Mesendoderm (in vitro differentiated cells): ENCODE measurements around the gene NIPAL1.

Experiments used
- DNase-seq: peaks from one replicate; pipeline ENCODE4 v3.0.0; 2013
- H2AK5ac ChIP-seq: 2 replicates; pipeline ENCODE4 v1.6.1; 2013; ENCODE audit warnings: low read length, inconsistent platforms
- H2BK120ac ChIP-seq: 2 replicates; pipeline ENCODE4 v1.6.1; 2013; ENCODE audit warnings: low read depth, mild to moderate bottlenecking, low read length, moderate library complexity, mixed read lengths
- H2BK15ac ChIP-seq: replicated peaks from 2 replicates; pipeline ENCODE4 v1.6.1; 2013; ENCODE audit warnings: low read depth, mild to moderate bottlenecking, moderate library complexity
- H2BK5ac ChIP-seq: 2 replicates; pipeline ENCODE4 v1.6.1; 2013; ENCODE audit warnings: low read length, inconsistent platforms
- H3K18ac ChIP-seq: 2 replicates; pipeline ENCODE4 v1.6.1; 2013; ENCODE audit warnings: mild to moderate bottlenecking, low read length, mixed read lengths
- H3K23ac ChIP-seq: one replicate; pipeline ENCODE4 v1.6.1; 2013; ENCODE audit warnings: low read length
- H3K27ac ChIP-seq: 2 replicates; pipeline ENCODE4 v1.5.1; 2013; ENCODE audit warnings: low read depth, mild to moderate bottlenecking, inconsistent platforms, low read length, moderate library complexity
- H3K27me3 ChIP-seq: 2 replicates; pipeline ENCODE4 v1.6.1; 2013; ENCODE audit warnings: low read length, control low read depth, mild to moderate bottlenecking, inconsistent platforms; ENCODE audit not compliant: insufficient read depth, poor library complexity
- H3K36me3 ChIP-seq: 2 replicates; pipeline ENCODE4 v1.6.1; 2013; ENCODE audit warnings: low read length, inconsistent platforms; ENCODE audit not compliant: control insufficient read depth, insufficient read depth
- H3K4ac ChIP-seq: one replicate; pipeline ENCODE4 v1.6.1; 2013; ENCODE audit warnings: low read depth, mild to moderate bottlenecking, low read length, moderate library complexity
- H3K4me1 ChIP-seq: 2 replicates; pipeline ENCODE4 v1.6.1; 2013; ENCODE audit warnings: low read depth, low read length, inconsistent platforms; ENCODE audit not compliant: control insufficient read depth
- H3K4me2 ChIP-seq: 2 replicates; pipeline ENCODE4 v1.6.1; 2013; ENCODE audit warnings: low read length
- H3K4me3 ChIP-seq: 2 replicates; pipeline ENCODE4 v1.5.1; 2013; ENCODE audit warnings: mild to moderate bottlenecking, low read length
- H3K56ac ChIP-seq: one replicate; pipeline ENCODE4 v1.6.1; 2013; ENCODE audit warnings: low read length
- H3K79me1 ChIP-seq: 2 replicates; pipeline ENCODE4 v1.6.1; 2013; ENCODE audit warnings: low read length, inconsistent platforms
- H3K79me2 ChIP-seq: 2 replicates; pipeline ENCODE4 v1.6.1; 2013; ENCODE audit warnings: mild to moderate bottlenecking, low read length; ENCODE audit not compliant: control insufficient read depth, insufficient read depth
- H3K9ac ChIP-seq: 2 replicates; pipeline ENCODE4 v1.6.1; 2013; ENCODE audit warnings: low read length, inconsistent platforms
- H4K5ac ChIP-seq: one replicate; pipeline ENCODE4 v1.6.1; 2013; ENCODE audit warnings: low read length
- H4K8ac ChIP-seq: one replicate; pipeline ENCODE4 v1.6.1; 2013; ENCODE audit warnings: low read depth, mild to moderate bottlenecking, control low read depth, low read length, moderate library complexity
- WGBS: extraction: QIAGEN DNeasy Blood & Tissue Kit; methylation state at CpG from one replicate; pipeline ENCODE4 v1.1.7; 2013; ENCODE audit warnings: low lambda C conversion rate, missing lambda C conversion rate; ENCODE audit not compliant: insufficient coverage; ENCODE audit errors: extremely low coverage; 5-methylcytosine and 5-hydroxymethylcytosine counted together

The NIPAL1 gene

DNA sequence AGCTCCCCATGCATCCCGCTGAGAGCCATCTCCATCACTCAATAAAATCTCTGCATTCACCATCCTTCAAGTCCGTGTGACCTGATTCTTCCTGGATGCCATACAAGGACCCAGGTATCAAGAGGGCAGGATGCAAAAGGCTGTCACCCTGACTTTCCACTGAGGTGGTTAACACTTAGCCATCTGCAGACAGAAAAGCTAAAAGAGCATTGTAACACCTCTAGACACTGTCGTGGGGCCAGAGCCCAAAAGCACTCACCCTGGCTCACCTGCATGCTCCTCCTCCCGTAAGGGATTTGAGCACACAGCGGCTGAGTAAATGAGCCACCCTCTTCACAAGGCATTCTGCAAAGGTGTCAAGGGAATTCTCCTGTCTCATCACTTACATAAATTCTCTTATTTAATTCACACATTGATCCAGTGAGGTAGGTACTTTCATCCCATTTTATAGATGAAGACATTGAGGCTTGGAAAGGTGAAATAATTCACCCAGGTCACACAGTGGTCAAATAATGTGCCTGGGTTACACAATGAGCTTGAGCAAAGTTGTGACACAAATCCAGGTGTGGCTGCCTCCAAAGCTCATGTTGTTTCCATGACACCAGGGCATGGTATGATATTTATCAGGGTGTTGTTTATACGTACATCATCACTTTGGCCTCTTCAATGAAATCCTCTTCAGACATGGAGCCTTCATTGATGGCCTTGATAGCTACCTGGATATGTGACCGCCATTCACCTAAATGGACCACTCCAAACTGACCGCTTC, 69.4 kb downstream of the NIPAL1 start:
- no CpG with 5 or more reads among the region's 8 CpGs for WGBS
- Histone ChIP-seq H3K4ac (no peak overlapping the region), H3K27me3 (no peaks in the 10 kb centered on the region)

More for the DNA sequence above, 69.4 kb downstream of the NIPAL1 start:
- no peaks in the 10 kb centered on the region for H3K4me1 ChIP-seq
- H3K9ac ChIP-seq = no peak overlapping the region
- no peak overlapping the region for H2BK15ac ChIP-seq
- no peak overlapping the region for H2AK5ac ChIP-seq
- no peak overlapping the region for H3K23ac ChIP-seq
- no peak overlapping the region for H2BK120ac ChIP-seq
- H3K56ac ChIP-seq = no peak overlapping the region
- H4K8ac ChIP-seq = no peak overlapping the region
- no peak overlapping the region for H2BK5ac ChIP-seq
- no peaks in the 10 kb centered on the region for H3K79me1 ChIP-seq
- H3K4me2 ChIP-seq = no peak overlapping the region
- no peak for DNase-seq
- no peak overlapping the region for H4K5ac ChIP-seq
- H3K27ac ChIP-seq = no peak overlapping the region
- no peak overlapping the region for H3K18ac ChIP-seq
- H3K36me3 ChIP-seq = no peaks in the 10 kb centered on the region
- no peaks in the 10 kb centered on the region for H3K79me2 ChIP-seq
- no peak overlapping the region for H3K4me3 ChIP-seq
